ENCODE results near the gene S100A6. TPM values are rescaled to one million over a fixed set of nuclear protein-coding genes. Genes with fewer than 3 reads are reported as not detected.

S100A6 gene
- total and polyA plus RNA-seq, 2 donors (not counting 1 experiment from before 2014, with no cell fraction given), result 110 to 213 TPM

- peaks cover 28% of the 10 kb centered on the region for H3K4me1 Mint-ChIP-seq
- peak; percentile 54 for DNase-seq
- peak within 1 kb of the TSS; percentile 58 for H3K4me2 ChIP-seq (replicated peaks; ENCODE audit: low read depth, low read length, poor library complexity, severe bottlenecking)
Observed at GRCh38 chr1:153565529-153566374, 30.0 kb upstream of the S100A6 start, which contains the start of gene S100A2. Gene S100A2 (minus strand): TSS chr1:153565844. CDS start chr1:153563877, 1,967 bp downstream.

More at GRCh38 chr1:153565529-153566374, 30.0 kb upstream of the S100A6 start, which contains the start of gene S100A2:
- no peak for TF ChIP-seq EZH2 (IDR thresholded peaks at IDR 0.05; ENCODE audit: borderline replicate concordance, insufficient read depth, low read depth, low read length, poor library complexity, severe bottlenecking)
- no peak for TF ChIP-seq CTCF (IDR thresholded peaks at IDR 0.05)
- peak; percentile 71 for ATAC-seq (ENCODE audit: low read depth)
- H3K4me3 ChIP-seq (ENCODE audit: control extremely low read depth in 1 of 5, extremely low read depth in 1 of 5, insufficient read depth in 1 of 5, low read depth in 2 of 5, low read length in 4 of 5), result no peak within 1 kb of the TSS
- H3K9ac ChIP-seq (ENCODE audit: low read length), result peak within 1 kb of the TSS; percentile 29
- no peaks in the 10 kb centered on the region for H3K9me3 Mint-ChIP-seq (ENCODE audit: insufficient read depth)
- H3K79me2 ChIP-seq (ENCODE audit: control insufficient read depth, insufficient read depth, low read length), result no peaks in the 10 kb centered on the region
- H4K20me1 ChIP-seq (ENCODE audit: control insufficient read depth, insufficient read depth, low read length, poor library complexity, severe bottlenecking), result no peaks in the 10 kb centered on the region
- peak within 1 kb of the TSS; percentile 57 to 63 for H3K27ac ChIP-seq (ENCODE audit: low read length in 2 of 2)
- 37% methylated on average over 7 of the region's 8 CpGs for WGBS (ENCODE audit: insufficient coverage)
- POLR2A ChIA-PET, result interaction anchor here (0.5 to 1.9 kb wide), 9 partner anchors 11 to 218 kb away, joined by 3 to 8 read pairs (median 4); partner anchors contain the start of genes CHTOP, S100A5 and S100A6
- CTCF ChIA-PET, result interaction anchor here (0.6 to 2.8 kb wide), 11 partner anchors 15 to 420 kb away, joined by 3 to 36 read pairs (median 5); partner anchors contain the start of genes DENND4B, RAB13, S100A4 and S100A5
- H3K27ac Mint-ChIP-seq, result peak within 1 kb of the TSS; percentile 99
- peaks cover 4% of the 10 kb centered on the region for H3K27me3 Mint-ChIP-seq
- no peaks in the 10 kb centered on the region for H3K36me3 ChIP-seq (replicated peaks in 1 of 2; ENCODE audit: control extremely low read depth in 1 of 2, control insufficient read depth in 1 of 2, extremely low read depth in 1 of 2, insufficient read depth in 2 of 2, low read length in 1 of 2)
- peaks cover 0 to 2% (median 0%) of the 10 kb centered on the region in 4 experiments for H3K27me3 ChIP-seq (replicated peaks in 1 of 4; ENCODE audit: control extremely low read depth in 1 of 4, control insufficient read depth in 3 of 4, insufficient read depth in 4 of 4, low read length in 3 of 4)
- no peaks in the 10 kb centered on the region for H3K9me3 ChIP-seq (ENCODE audit: control extremely low read depth in 1 of 3, control insufficient read depth in 2 of 3, insufficient read depth in 1 of 3, low read length in 2 of 3)
- H2AFZ ChIP-seq (ENCODE audit: insufficient read depth, low read depth, low read length, poor library complexity, severe bottlenecking), result peak within 1 kb of the TSS; percentile 72
- peaks cover 12 to 28% of the 10 kb centered on the region in 2 donors for H3K4me1 ChIP-seq (ENCODE audit: control insufficient read depth in 2 of 2, insufficient read depth in 2 of 2, low read length in 2 of 2)
- intact Hi-C loops (cut with micrococcal nuclease), result loop anchor here (2.0 kb wide), 1 partner anchor 21 kb away; the partner anchor contains the start of gene S100A4
- H3K4me3 Mint-ChIP-seq, result peak within 1 kb of the TSS; percentile 83
